HEK293 (cell line): ENCODE results near the gene ASIC1.

Experiments
- CTCF ChIP-seq: fragments of 450-650 bp; formaldehyde crosslinking; IDR thresholded peaks from 2 replicates; pipeline ENCODE4 v1.5.1; 2016; ENCODE audit warnings: missing biosample characterization, missing genetic modification characterization
- GLI4 ChIP-seq: fragments of 450-650 bp; formaldehyde crosslinking; IDR thresholded peaks from 2 replicates; pipeline ENCODE4 v1.5.1; 2016; ENCODE audit warnings: missing biosample characterization, missing genetic modification characterization
- REST ChIP-seq: fragments of 450-650 bp; formaldehyde crosslinking; IDR thresholded peaks from 2 replicates; pipeline ENCODE4 v1.5.1; 2016; ENCODE audit warnings: missing biosample characterization, missing genetic modification characterization
- ZNF830 ChIP-seq: fragments of 450-650 bp; IDR thresholded peaks from 2 replicates; pipeline ENCODE4 v1.5.0; 2018; ENCODE audit warnings: missing biosample characterization, missing genetic modification characterization, low read depth, mild to moderate bottlenecking, moderate library complexity

- TF ChIP-seq ZNF830 (tag by site-specific recombination), result no peak
- no peak for TF ChIP-seq REST (tag by site-specific recombination)
- TF ChIP-seq CTCF, result no peak
- no peak for TF ChIP-seq GLI4 (tag by site-specific recombination)
These were observed 6.1 kb upstream of the ASIC1 start for GRCh38 chr12:50051101-50051806.
